CD4-positive, alpha-beta T cell treated with Interleukin-21 for 1 hour (primary cell): ENCODE data around the gene MAST2.
A peak's percentile ranks its signal among the peaks of the same experiment; 100 is the strongest.
"Not testable (repeated sequence)": the region's sequence is repeated elsewhere in the genome, so short reads cannot be mapped to it uniquely, and the experiment has no call there.

Experiments used
- DNase-seq: peaks from one replicate; pipeline ENCODE4 v3.0.0-alpha.2; 2020

MAST2 gene

GRCh38 chr1:46030876-46031660, 227.7 kb downstream of the MAST2 start:
- DNase-seq: no peak

DNA sequence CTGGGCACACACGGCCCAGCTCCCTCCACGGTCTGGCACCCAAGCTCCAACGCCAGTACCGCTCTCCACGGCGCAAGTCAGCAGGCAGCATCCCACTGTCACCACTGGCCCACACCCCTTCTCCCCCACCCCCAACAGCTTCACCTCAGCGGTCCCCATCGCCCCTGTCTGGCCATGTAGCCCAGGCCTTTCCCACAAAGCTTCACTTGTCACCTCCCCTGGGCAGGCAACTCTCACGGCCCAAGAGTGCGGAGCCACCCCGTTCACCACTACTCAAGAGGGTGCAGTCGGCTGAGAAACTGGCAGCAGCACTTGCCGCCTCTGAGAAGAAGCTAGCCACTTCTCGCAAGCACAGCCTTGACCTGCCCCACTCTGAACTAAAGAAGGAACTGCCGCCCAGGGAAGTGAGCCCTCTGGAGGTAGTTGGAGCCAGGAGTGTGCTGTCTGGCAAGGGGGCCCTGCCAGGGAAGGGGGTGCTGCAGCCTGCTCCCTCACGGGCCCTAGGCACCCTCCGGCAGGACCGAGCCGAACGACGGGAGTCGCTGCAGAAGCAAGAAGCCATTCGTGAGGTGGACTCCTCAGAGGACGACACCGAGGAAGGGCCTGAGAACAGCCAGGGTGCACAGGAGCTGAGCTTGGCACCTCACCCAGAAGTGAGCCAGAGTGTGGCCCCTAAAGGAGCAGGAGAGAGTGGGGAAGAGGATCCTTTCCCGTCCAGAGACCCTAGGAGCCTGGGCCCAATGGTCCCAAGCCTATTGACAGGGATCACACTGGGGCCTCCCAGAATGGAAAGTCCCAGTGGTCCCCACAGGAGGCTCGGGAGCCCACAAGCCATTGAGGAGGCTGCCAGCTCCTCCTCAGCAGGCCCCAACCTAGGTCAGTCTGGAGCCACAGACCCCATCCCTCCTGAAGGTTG, 231.4 kb downstream of the MAST2 start:
- no peak for DNase-seq

DNA sequence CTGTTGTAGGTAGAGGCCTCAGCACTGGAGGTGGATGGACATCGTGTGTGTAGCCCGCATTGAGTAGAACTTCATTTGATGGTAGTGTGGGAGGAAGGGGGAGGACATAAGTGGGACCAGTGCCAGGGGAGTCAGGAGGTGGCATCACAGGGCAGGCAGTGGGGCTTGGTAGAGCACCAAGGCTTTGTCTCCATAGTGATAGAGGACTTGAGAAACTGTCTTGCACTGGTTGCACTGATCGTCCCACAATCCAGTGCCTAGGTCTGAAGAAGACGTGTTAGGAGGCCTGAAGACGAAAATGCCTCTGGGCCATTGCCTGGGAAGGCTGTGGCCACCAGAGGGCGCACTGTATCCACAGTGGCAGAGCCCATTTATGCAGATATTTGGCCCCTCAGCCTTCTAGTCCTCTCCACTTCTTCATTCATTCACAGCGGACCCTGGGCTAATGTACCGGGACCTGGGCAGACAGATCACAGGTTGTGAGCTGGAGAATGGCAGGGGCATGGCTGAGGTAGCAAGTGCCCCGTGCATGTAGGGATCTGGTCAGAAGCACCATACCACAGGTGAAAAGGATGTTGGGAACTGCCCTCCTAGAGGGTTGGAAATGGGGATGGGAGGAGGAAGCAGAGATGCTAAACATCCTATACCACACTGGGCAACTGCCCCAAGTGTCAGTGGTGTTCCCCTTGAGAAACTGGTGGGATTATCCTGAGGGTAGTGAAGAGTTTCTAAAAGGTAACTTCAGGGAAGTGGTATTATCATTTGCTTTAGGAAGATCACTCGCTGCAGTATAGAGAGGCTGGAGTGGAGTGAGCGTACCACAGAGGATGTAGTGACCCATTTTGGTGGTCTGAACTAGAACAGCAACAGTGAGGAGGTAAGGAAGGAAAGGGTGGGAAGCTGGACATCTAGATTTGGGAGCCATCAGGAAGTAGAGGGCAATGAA, 233.8 kb downstream of the MAST2 start:
- peak; percentile 78 for DNase-seq

- no peak for DNase-seq
Measured at GRCh38 chr1:46039571-46040052, 236.2 kb downstream of the MAST2 start.

DNA sequence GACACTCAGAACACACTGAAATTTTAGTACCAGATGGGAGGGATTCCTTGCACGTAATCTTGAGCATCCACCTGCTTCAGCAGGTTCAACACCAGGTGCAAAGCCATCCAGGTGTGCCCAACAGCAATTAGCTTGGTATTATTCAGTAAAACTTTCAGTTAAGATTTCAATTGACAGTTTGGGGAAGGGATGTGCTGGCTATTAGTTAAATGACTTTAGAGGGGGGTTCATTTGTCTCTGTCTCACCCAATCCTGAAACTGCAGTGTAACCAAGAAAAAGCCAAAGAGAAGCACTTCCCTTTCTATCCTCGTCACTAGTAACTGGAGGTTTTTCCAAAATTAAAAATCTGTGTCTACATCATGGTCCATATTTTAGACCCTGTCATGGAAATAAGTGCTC, 238.1 kb downstream of the MAST2 start:
- DNase-seq: no peak

DNA sequence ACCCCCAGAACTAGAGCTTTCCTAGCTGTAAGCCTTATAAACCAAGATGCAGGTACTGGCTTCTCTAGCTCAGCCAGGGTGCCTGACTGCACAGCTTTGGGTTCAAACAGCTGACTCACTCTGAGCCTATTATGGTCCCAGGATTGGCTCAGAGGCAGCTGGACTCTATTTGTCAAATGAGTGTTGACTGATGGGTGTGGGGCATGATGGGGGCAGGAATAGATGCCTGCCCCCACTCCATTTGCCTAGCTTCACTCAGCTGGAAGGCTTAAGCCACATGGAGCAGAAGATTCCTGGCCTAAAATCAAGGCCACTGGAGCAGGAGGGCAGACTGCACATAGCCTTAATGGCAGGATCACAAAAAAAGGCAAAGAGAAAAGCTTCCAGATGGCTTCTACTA, 238.6 kb downstream of the MAST2 start:
- DNase-seq: no peak

DNA sequence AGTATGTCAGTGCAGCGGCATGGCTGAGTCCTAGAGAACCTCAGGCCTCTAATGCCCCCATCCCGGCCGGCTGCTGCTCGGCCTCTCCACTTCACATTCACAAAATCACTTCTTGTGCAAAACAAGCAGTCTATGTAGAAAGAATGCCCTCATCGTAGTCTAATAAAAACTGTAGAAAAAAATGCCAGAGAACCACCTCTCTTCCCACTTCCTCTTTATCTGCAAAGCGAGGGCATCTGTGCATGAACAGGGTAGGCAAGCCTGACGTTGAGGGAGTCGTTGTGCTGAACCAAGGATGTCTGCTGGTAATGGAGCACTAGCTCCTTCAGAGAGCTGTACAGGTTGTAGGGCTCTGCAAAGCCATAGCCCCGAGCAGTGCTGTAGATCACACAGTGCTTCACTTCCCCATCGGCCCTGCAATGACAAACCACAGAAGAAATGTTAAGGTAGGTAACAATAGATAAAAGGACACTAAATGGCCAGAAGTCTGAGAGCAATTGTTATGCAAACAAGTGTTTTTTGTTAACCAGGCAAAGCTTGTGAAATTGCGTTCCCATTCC, 240.1 kb downstream of the MAST2 start:
- no peak for DNase-seq

DNA sequence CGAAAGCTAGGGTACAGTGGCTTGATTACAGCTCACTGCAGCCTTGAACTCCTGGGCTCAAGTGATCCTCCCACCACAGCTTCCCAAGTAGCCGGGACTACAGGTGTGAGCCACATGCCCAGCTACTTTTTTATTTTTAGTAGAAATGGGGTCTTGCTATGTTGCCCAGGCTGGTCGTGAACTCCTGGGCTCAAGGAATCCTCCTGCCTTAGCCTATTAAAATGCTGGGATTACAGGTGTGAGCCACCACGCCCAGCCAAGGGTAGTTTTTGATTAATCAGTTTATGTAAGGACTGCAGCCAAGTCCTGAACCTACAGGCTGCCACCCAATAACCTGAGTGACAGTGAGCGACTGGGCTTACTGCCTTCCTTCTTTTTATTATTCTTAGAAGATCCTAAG, 240.7 kb downstream of the MAST2 start:
- no peak for DNase-seq

- DNase-seq: no peak
Measured at GRCh38 chr1:46053734-46054133, 250.3 kb downstream of the MAST2 start.

- no peak for DNase-seq
Measured at GRCh38 chr1:46056325-46056724, 252.9 kb downstream of the MAST2 start.

DNA sequence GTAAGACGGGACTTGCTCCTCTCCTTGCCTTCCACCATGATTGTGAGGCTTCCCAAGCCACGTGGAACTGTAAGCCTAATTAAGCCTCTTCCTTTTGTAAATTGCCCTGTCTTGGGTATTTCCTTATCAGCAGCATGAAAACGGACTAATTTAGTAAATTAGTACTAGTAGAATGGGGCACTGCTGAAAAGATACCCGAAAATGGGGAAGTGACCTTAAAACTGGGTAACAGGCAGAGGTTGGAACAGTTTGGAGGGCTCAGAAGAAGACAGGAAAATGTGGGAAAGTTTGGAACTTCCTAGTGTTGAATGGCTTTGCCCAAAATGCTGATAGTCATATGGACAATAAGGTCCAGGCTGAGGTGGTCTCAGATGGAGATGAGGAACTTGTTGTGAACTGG, 253.8 kb downstream of the MAST2 start:
- DNase-seq: not testable (repeated sequence)

GRCh38 chr1:46057781-46058180, 254.4 kb downstream of the MAST2 start:
- no peak for DNase-seq

DNA sequence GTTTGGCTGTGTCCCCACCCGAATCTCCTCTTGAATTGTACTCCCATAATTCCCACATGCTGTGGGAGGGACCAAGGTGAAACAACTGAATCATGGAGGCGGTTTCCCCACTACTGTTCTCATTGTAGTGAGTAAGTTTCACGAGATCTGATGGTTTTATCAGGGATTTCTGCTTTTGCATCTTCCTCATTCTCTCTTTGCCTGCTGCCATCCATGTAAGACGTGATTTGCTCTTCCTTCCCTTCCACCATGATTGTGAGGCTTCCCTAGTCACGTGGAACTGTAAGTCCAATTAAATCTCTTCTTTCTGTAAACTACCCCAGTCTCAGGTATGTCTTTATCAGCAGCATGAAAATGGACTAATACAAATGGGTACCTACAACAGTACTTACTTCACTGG, 255.5 kb downstream of the MAST2 start:
- no peak for DNase-seq

DNA sequence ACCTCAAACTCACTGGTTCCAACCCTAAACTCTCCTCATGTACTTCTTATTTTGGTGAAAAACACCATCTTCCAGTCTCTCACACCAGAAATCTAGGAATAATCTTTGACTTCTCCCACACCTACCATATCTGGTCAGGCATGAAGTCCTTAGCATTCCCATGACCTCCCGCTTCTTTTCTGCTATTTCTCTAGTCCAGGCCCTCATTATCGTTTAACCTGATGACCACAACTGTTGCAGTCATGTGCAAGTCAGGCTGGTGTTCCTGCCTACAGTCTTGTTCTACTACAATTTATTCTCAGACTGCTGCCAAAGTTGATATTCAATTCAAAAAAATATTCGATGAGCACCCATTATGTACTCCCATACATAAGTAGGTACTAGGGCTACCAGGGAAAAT, 257.7 kb downstream of the MAST2 start:
- DNase-seq: no peak

GRCh38 chr1:46062651-46063319, 259.4 kb downstream of the MAST2 start:
- peak; percentile 56 for DNase-seq

- no peak for DNase-seq
Measured at GRCh38 chr1:46064708-46065107, 261.3 kb downstream of the MAST2 start.

DNA sequence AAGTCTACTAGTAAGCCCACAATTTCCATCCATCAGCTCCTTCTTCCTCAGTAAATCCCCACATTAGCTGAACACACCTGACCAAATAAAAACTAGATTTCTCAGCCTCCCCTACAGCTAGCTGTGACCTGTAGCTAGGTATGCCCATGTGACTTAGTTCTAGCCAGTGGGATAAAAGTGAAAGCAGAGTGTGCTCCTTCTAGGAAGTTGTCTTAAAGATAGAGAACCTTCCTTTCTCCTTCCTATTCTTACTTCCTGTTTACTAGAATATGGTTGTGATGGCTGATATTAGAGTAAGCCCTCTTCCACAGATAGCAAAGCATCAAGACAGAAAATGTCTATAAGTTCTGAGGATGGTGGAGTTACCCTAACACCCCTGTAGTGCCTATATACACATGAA, 262.0 kb downstream of the MAST2 start:
- peak; percentile 54 for DNase-seq

DNA sequence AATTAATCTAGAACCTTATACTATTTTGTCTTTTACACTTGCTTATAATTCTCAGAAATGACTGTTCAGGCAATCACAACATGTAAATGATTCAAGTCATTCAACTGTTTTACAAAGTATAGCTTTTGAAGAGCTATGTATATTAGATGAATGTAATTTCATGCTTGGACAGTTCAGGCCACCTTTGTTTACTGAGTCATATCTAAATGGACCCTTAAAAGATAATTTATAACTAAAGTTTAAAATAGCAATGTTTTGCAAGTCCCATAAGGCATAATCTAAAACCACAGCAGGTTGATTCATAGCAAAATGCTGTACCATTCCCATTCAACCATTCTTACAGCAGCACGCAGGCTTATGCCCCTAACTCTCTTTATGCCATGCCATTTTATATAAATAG, 264.2 kb downstream of the MAST2 start:
- no peak for DNase-seq

- no peak for DNase-seq
Measured at GRCh38 chr1:46068525-46068924, 265.1 kb downstream of the MAST2 start.

DNA sequence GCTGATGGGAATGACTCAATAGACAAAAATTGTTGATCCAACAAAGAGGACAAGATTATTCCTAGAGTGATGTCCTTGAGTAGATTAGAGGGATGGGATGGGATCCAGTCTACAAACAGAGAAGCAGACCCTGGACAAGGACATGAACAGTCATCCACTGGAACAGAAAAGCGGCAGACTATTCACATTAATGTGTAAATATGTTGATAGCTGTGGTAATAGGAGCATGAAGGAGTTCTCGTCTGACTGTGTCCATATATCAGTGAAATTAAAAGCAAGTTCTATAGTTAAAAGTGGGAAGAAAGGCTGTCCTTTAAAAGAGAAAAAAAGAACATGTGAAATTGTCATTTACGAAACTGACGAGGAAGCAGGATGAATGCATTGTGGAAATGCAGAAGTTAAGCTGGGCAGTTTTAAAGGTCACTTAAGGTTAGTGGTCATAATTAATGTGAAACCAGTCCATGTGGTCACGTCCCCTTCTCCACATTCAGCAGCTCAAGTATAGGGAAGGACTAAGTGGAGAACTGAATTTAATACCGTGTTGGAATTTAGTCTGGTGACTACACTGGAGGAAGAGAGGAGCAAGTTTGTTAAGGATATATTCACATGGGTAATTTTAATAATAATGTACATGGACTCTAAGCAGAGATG, 266.9 kb downstream of the MAST2 start:
- no peak for DNase-seq

DNA sequence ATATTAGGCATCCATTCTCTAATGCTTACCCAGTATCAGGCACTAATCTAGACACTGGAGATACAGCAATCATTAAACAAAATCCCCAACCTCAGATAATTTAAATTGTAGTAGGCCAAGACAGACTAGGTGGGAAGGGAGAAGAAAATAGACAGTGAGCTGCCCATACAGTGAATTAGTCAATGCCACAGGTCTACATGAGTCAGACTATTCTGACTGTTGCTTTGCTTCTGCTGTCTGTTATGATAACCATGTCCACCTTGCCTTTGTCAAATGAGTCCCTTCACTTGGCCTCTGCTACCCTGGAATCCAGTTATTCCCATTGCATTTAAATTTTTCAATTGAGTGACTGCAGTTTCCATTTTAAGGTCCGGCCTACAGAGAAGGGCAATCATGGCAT, 269.6 kb downstream of the MAST2 start:
- DNase-seq: no peak
